ENCODE measurements around the gene CYP24A1. TPM values are rescaled to one million over a fixed set of nuclear protein-coding genes. Genes with fewer than 3 reads are reported as not detected.
A peak's percentile ranks its signal among the peaks of the same experiment; 100 is the strongest.

CYP24A1 gene
- total and polyA plus RNA-seq, 2 of the 13 experiments (the other 11 are each of a cell fraction or from before 2014, with no cell fraction given): 9.4 to 32.7 TPM

DNA sequence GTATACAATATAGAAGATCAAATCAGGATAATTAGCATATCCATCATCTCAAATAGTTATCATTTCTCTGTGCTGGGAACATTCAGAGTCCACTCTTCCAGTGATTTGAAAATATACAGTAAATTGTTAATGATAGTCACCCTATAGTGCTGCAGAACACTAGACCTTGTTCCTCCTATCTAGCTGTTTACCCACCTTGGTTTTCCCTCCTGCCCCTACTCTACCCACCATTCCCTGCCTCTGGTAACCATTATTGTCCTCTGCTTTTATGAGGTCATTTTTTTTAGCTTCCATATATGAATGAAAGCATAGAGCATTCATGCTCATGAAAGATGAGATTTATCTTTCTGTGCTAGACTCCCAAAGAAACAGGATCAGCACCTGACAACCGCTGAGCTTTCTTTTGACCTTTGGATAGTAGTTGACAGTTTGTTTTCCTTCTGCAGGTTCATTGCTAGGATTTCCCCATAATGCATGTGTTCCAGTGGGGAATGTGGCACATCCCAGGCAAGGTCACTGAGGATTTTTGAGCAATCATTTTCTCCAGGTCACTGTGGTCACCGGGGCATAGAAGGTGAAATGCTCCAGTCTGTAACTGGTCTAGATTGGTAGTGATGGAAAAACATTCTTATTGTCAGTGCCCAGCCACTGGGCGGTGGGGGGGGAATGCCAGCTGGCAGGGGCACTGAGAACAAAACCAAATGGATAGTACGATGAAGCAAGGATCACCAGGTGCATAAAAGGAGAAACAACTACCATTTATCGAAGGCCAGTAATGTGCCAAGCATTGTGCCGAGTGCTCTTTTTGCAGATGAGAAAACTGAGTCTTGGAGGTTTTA is 69.8 kb downstream of the CYP24A1 start (continued):
- TF ChIP-seq, protein P1, sequence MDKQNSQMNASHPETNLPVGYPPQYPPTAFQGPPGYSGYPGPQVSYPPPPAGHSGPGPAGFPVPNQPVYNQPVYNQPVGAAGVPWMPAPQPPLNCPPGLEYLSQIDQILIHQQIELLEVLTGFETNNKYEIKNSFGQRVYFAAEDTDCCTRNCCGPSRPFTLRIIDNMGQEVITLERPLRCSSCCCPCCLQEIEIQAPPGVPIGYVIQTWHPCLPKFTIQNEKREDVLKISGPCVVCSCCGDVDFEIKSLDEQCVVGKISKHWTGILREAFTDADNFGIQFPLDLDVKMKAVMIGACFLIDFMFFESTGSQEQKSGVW (CRISPR knock-in tag; IDR thresholded peaks at IDR 0.05; ENCODE audit: borderline replicate concordance): no peak
- peak; percentile 39; the same call in 1 of the 2 replicates for TF ChIP-seq POLR2G (IDR thresholded peaks at IDR 0.05; ENCODE audit: low read depth, low read length)
- peak; percentile 77 for TF ChIP-seq YEATS4 (CRISPR knock-in tag; IDR thresholded peaks at IDR 0.05; ENCODE audit: borderline replicate concordance)
- peak; percentile 85 for TF ChIP-seq SNAPC2 (CRISPR knock-in tag; IDR thresholded peaks at IDR 0.05)
- peak; percentile 69 for TF ChIP-seq ZNF781 (CRISPR knock-in tag; IDR thresholded peaks at IDR 0.05; ENCODE audit: borderline replicate concordance, not compliant biosample characterization)
- peak; percentile 98 for TF ChIP-seq REPIN1 (CRISPR knock-in tag; IDR thresholded peaks at IDR 0.05; ENCODE audit: borderline replicate concordance, low read depth)
- TF ChIP-seq SOX13 (IDR thresholded peaks at IDR 0.05): peak; percentile 76
- peak; percentile 71 to 98; a peak in 2 of 4 replicates for TF ChIP-seq SOX13 (CRISPR knock-in tag; conservative IDR thresholded peaks at IDR 0.05 in 1 of 2, IDR thresholded peaks at IDR 0.05 in 1 of 2)
- TF ChIP-seq, protein P2, sequence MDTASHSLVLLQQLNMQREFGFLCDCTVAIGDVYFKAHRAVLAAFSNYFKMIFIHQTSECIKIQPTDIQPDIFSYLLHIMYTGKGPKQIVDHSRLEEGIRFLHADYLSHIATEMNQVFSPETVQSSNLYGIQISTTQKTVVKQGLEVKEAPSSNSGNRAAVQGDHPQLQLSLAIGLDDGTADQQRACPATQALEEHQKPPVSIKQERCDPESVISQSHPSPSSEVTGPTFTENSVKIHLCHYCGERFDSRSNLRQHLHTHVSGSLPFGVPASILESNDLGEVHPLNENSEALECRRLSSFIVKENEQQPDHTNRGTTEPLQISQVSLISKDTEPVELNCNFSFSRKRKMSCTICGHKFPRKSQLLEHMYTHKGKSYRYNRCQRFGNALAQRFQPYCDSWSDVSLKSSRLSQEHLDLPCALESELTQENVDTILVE (CRISPR knock-in tag; IDR thresholded peaks at IDR 0.05): peak; percentile 94
- TF ChIP-seq, protein P3, sequence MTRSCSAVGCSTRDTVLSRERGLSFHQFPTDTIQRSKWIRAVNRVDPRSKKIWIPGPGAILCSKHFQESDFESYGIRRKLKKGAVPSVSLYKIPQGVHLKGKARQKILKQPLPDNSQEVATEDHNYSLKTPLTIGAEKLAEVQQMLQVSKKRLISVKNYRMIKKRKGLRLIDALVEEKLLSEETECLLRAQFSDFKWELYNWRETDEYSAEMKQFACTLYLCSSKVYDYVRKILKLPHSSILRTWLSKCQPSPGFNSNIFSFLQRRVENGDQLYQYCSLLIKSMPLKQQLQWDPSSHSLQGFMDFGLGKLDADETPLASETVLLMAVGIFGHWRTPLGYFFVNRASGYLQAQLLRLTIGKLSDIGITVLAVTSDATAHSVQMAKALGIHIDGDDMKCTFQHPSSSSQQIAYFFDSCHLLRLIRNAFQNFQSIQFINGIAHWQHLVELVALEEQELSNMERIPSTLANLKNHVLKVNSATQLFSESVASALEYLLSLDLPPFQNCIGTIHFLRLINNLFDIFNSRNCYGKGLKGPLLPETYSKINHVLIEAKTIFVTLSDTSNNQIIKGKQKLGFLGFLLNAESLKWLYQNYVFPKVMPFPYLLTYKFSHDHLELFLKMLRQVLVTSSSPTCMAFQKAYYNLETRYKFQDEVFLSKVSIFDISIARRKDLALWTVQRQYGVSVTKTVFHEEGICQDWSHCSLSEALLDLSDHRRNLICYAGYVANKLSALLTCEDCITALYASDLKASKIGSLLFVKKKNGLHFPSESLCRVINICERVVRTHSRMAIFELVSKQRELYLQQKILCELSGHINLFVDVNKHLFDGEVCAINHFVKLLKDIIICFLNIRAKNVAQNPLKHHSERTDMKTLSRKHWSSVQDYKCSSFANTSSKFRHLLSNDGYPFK (CRISPR knock-in tag; IDR thresholded peaks at IDR 0.05; ENCODE audit: borderline replicate concordance): no peak
- peak; percentile 60; the same call in 1 of the 2 replicates for TF ChIP-seq KMT2B (CRISPR knock-in tag; IDR thresholded peaks at IDR 0.05)
- TF ChIP-seq ZNF136 (CRISPR knock-in tag; IDR thresholded peaks at IDR 0.05; ENCODE audit: low read depth): no peak
- no peak for TF ChIP-seq CAMTA2 (CRISPR knock-in tag; IDR thresholded peaks at IDR 0.05; ENCODE audit: borderline replicate concordance)
- TF ChIP-seq SP1 (IDR thresholded peaks at IDR 0.05): no peak
- no peak; the same call in none of the 2 replicates for TF ChIP-seq SP1 (CRISPR knock-in tag; IDR thresholded peaks at IDR 0.05)
- peak; percentile 47; the same call in 1 of the 2 replicates for TF ChIP-seq ZNF329 (CRISPR knock-in tag; IDR thresholded peaks at IDR 0.05; ENCODE audit: low read depth)
- no peak for TF ChIP-seq ZC3H4 (CRISPR knock-in tag; IDR thresholded peaks at IDR 0.05; ENCODE audit: borderline replicate concordance)
- TF ChIP-seq HNRNPLL (IDR thresholded peaks at IDR 0.05; ENCODE audit: low read depth, low read length, poor library complexity, severe bottlenecking): no peak
- peak; percentile 93 for TF ChIP-seq TBX3 (IDR thresholded peaks at IDR 0.05; ENCODE audit: borderline replicate concordance)
- no peak for TF ChIP-seq ZNF577 (CRISPR knock-in tag; IDR thresholded peaks at IDR 0.05; ENCODE audit: borderline replicate concordance, low read depth)
